ENCODE results near the gene MIR17HG. TPM values are rescaled to one million over a fixed set of nuclear protein-coding genes. Genes with fewer than 3 reads are reported as not detected.
A peak's percentile ranks its signal among the peaks of the same experiment; 100 is the strongest.

MIR17HG gene
- total RNA-seq, 2 donors from 2014 or later = 22.8 to 23.0 TPM

GRCh38 chr13:91353494-91353893 is 6.0 kb downstream of the MIR17HG start:
- Histone ChIP-seq H3K36me3 (ENCODE audit: control insufficient read depth, insufficient read depth, low read length) (peaks cover 86% of the 10 kb centered on the region), H3K9ac (ENCODE audit: extremely low read depth, low read length, poor library complexity, severe bottlenecking) (no peak overlapping the region), H3K4me3 (ENCODE audit: low read length) (peak overlapping the region; percentile 12), H3K27ac (ENCODE audit: low read depth, low read length) (no peak overlapping the region), H3K9me3 (ENCODE audit: control insufficient read depth, low read length) (no peaks in the 10 kb centered on the region), H3K27me3 (ENCODE audit: control insufficient read depth, insufficient read depth, low read length, poor library complexity, severe bottlenecking) (no peaks in the 10 kb centered on the region), H3K4me1 (ENCODE audit: control insufficient read depth, insufficient read depth, low read length) (peaks cover 2% of the 10 kb centered on the region)
- peak overlapping the region; percentile 69 for H3K27ac Mint-ChIP-seq
- H3K4me1 Mint-ChIP-seq = peaks cover 26% of the 10 kb centered on the region
- no peak overlapping the region for H3K4me3 Mint-ChIP-seq
- DNase-seq = no peak
- no peak for TF ChIP-seq CTCF (conservative IDR thresholded peaks at IDR 0.05)
- H3K27me3 Mint-ChIP-seq (ENCODE audit: insufficient read depth) = no peaks in the 10 kb centered on the region
- peaks cover 83% of the 10 kb centered on the region for H3K36me3 Mint-ChIP-seq (ENCODE audit: low read depth)
- WGBS, 2 experiments (ENCODE audit: insufficient coverage in 1 of 2, insufficient read length in 1 of 2) = no CpG with 5 or more reads among the region's 1 CpG
- no peaks in the 10 kb centered on the region for H3K9me3 Mint-ChIP-seq

GRCh38 chr13:91355099-91355825 is 7.8 kb downstream of the MIR17HG start:
- H3K9me3 Mint-ChIP-seq = no peaks in the 10 kb centered on the region
- peaks cover 68% of the 10 kb centered on the region for H3K36me3 Mint-ChIP-seq (ENCODE audit: low read depth)
- no peak for TF ChIP-seq CTCF (conservative IDR thresholded peaks at IDR 0.05)
- no peaks in the 10 kb centered on the region for H3K27me3 Mint-ChIP-seq (ENCODE audit: insufficient read depth)
- no peak overlapping the region for H3K27ac ChIP-seq (ENCODE audit: low read depth, low read length)
- H3K9ac ChIP-seq (ENCODE audit: extremely low read depth, low read length, poor library complexity, severe bottlenecking) = no peak overlapping the region
- no peaks in the 10 kb centered on the region for H3K9me3 ChIP-seq (ENCODE audit: control insufficient read depth, low read length)
- H3K27me3 ChIP-seq (ENCODE audit: control insufficient read depth, insufficient read depth, low read length, poor library complexity, severe bottlenecking) = no peaks in the 10 kb centered on the region
- peaks cover 22% of the 10 kb centered on the region for H3K4me1 Mint-ChIP-seq
- H3K4me3 ChIP-seq (ENCODE audit: low read length) = no peak overlapping the region
- no peak overlapping the region for H3K4me3 Mint-ChIP-seq
- DNase-seq = no peak
- H3K4me1 ChIP-seq (ENCODE audit: control insufficient read depth, insufficient read depth, low read length) = peaks cover 2% of the 10 kb centered on the region
- no peak overlapping the region for H3K27ac Mint-ChIP-seq
- WGBS, 2 experiments (ENCODE audit: insufficient coverage in 1 of 2, insufficient read length in 1 of 2) = 94 to 97% methylated on average over 4 to 6 of the region's 6 CpGs
- peaks cover 75% of the 10 kb centered on the region for H3K36me3 ChIP-seq (ENCODE audit: control insufficient read depth, insufficient read depth, low read length)

GRCh38 chr13:91355826-91356710 is 8.6 kb downstream of the MIR17HG start:
- peaks cover 60% of the 10 kb centered on the region for H3K36me3 Mint-ChIP-seq (ENCODE audit: low read depth)
- Histone ChIP-seq H3K9me3 (ENCODE audit: control insufficient read depth, low read length) (no peaks in the 10 kb centered on the region), H3K27ac (ENCODE audit: low read depth, low read length) (no peak overlapping the region), H3K4me1 (ENCODE audit: control insufficient read depth, insufficient read depth, low read length) (no peaks in the 10 kb centered on the region), H3K4me3 (ENCODE audit: low read length) (no peak overlapping the region), H3K27me3 (ENCODE audit: control insufficient read depth, insufficient read depth, low read length, poor library complexity, severe bottlenecking) (no peaks in the 10 kb centered on the region), H3K9ac (ENCODE audit: extremely low read depth, low read length, poor library complexity, severe bottlenecking) (no peak overlapping the region), H3K36me3 (ENCODE audit: control insufficient read depth, insufficient read depth, low read length) (peaks cover 67% of the 10 kb centered on the region)
- no peak for TF ChIP-seq CTCF (conservative IDR thresholded peaks at IDR 0.05)
- no peaks in the 10 kb centered on the region for H3K9me3 Mint-ChIP-seq
- 90 to 95% methylated on average over 3 to 6 of the region's 6 CpGs for WGBS, 2 experiments (ENCODE audit: insufficient coverage in 1 of 2, insufficient read length in 1 of 2)
- H3K27ac Mint-ChIP-seq = no peak overlapping the region
- H3K4me3 Mint-ChIP-seq = no peak overlapping the region
- no peaks in the 10 kb centered on the region for H3K27me3 Mint-ChIP-seq (ENCODE audit: insufficient read depth)
- H3K4me1 Mint-ChIP-seq = peaks cover 14% of the 10 kb centered on the region
- DNase-seq = no peak
